Endothelial cell of umbilical vein (primary cell): ENCODE data around the gene TBC1D9B. TPM values are rescaled to one million over a fixed set of nuclear protein-coding genes. Genes with fewer than 3 reads are reported as not detected.

ENCODE experiments used
- BruUV-seq: library from RNA; stranded (reverse); fragments of 400-500 nt; replicated peaks from 2 replicates; lab custom pipeline; 2021; lab: Mats Ljungman, UMichigan
- CTCF ChIA-PET: fragments of 300-600, 350-600 bp; sonication (Branson Sonifier 250); formaldehyde crosslinking; loops from one replicate; lab custom pipeline; 2021; ENCODE audit warnings: antibody characterized with exemption, inconsistent platforms; lab: Charles Lee
- POLR2A ChIA-PET: fragments of 300-600, 350-600 bp; sonication (Branson Sonifier 250); formaldehyde crosslinking; loops from one replicate; lab custom pipeline; 2021; ENCODE audit warnings: antibody characterized with exemption, inconsistent platforms; lab: Charles Lee
- DNase-seq: peaks from one replicate; pipeline ENCODE4 v3.0.0-alpha.2; 2011; ENCODE audit warnings: low read depth, low spot score
- FAIRE-seq: peaks from 2 replicates; lab custom pipeline; 2011; peaks lifted over from hg19 to GRCh38; lab: Jason Lieb, UNC
- H2AFZ ChIP-seq: 2 replicates; pipeline ENCODE4 v1.6.0; 2012; ENCODE audit warnings: low read depth, low read length, control low read depth, inconsistent platforms
- H3K27ac ChIP-seq: 2 replicates; pipeline ENCODE4 v1.5.1; 2011; ENCODE audit warnings: low read depth, mild to moderate bottlenecking, control low read depth, low read length, moderate library complexity; ENCODE audit not compliant: insufficient read depth
- H3K27me3 ChIP-seq, 2 experiments: 2 replicates each; pipeline versions ENCODE4 v1.6.0 to v1.6.1; 2011; ENCODE audit warnings: low read length in 2 of 2, mixed read lengths in 1 of 2; ENCODE audit not compliant: control insufficient read depth in 2 of 2, insufficient read depth in 2 of 2
- H3K36me3 ChIP-seq, 2 experiments: 2 replicates in 1 of 2; 3 replicates in 1 of 2; pipeline ENCODE4 v1.5.1; 2011; ENCODE audit warnings: low read length in 2 of 2, mild to moderate bottlenecking in 1 of 2, moderate library complexity in 1 of 2; ENCODE audit not compliant: control insufficient read depth in 2 of 2, insufficient read depth in 2 of 2; ENCODE audit errors: extremely low read depth in 1 of 2
- H3K4me1 ChIP-seq: 3 replicates; pipeline ENCODE4 v1.5.1; 2011; ENCODE audit warnings: mild to moderate bottlenecking, low read length; ENCODE audit not compliant: control insufficient read depth, insufficient read depth; ENCODE audit errors: extremely low read depth
- H3K4me2 ChIP-seq: 2 replicates; pipeline ENCODE4 v1.6.1; 2011; ENCODE audit warnings: low read length, control low read depth, mixed read lengths; ENCODE audit not compliant: insufficient read depth
- H3K4me3 ChIP-seq, 3 experiments: fragments of 200-600 bp in 1 of 3; sonication (generic), shearing (Covaris generic) in 1 of 3; replicated peaks in 1 of 3; 2 replicates each; pipeline ENCODE4 v1.5.1; 2011 to 2016; ENCODE audit warnings: control low read depth in 3 of 3, low read length in 3 of 3, mild to moderate bottlenecking in 2 of 3, inconsistent platforms in 1 of 3, low read depth in 1 of 3, moderate library complexity in 1 of 3; ENCODE audit not compliant: insufficient read depth in 1 of 3
- H3K79me2 ChIP-seq: 2 replicates; pipeline ENCODE4 v1.6.0; 2012; ENCODE audit warnings: low read length, inconsistent platforms; ENCODE audit not compliant: control insufficient read depth, insufficient read depth
- H3K9ac ChIP-seq: replicated peaks from 2 replicates; pipeline ENCODE3; 2011; ENCODE audit warnings: low read length, control low read depth; ENCODE audit not compliant: insufficient read depth; ENCODE audit errors: extremely low read depth
- H3K9me1 ChIP-seq: replicated peaks from 3 replicates; pipeline ENCODE4 v1.6.0; 2011; ENCODE audit warnings: mild to moderate bottlenecking, low read length; ENCODE audit not compliant: control insufficient read depth, insufficient read depth; ENCODE audit errors: extremely low read depth
- H3K9me3 ChIP-seq: replicated peaks from 2 replicates; pipeline ENCODE4 v1.5.1; 2012; ENCODE audit warnings: low read length, inconsistent platforms; ENCODE audit not compliant: control insufficient read depth, insufficient read depth
- H4K20me1 ChIP-seq: replicated peaks from 2 replicates; pipeline ENCODE3; 2011; ENCODE audit warnings: mild to moderate bottlenecking, low read length; ENCODE audit not compliant: control insufficient read depth, insufficient read depth; ENCODE audit errors: extremely low read depth
- CTCF ChIP-seq, 2 donors: IDR thresholded peaks; 1 replicate in 1 of 2; 2 replicates in 1 of 2; pipeline ENCODE4 v1.5.1; 2011; ENCODE audit warnings: low read length in 2 of 2, mild to moderate bottlenecking in 2 of 2, moderate library complexity in 2 of 2, control low read depth in 1 of 2, inconsistent platforms in 1 of 2, low read depth in 1 of 2; ENCODE audit not compliant: insufficient read depth in 1 of 2; ENCODE audit errors: extremely low read depth in 1 of 2
- EZH2 ChIP-seq: IDR thresholded peaks from 2 replicates; pipeline ENCODE4 v1.6.1; 2012; ENCODE audit warnings: borderline replicate concordance, low read depth, mild to moderate bottlenecking, moderate library complexity, low read length, inconsistent platforms; ENCODE audit not compliant: severe bottlenecking
- FOS ChIP-seq: IDR thresholded peaks from 2 replicates; pipeline ENCODE4 v1.6.1; 2011; ENCODE audit warnings: mild to moderate bottlenecking, low read length, moderate library complexity, borderline replicate concordance; ENCODE audit not compliant: insufficient read depth
- GATA2 ChIP-seq: IDR thresholded peaks from 2 replicates; pipeline ENCODE4 v1.7.0; 2011; ENCODE audit warnings: low read depth, mild to moderate bottlenecking, moderate library complexity, mixed read lengths, low read length; ENCODE audit not compliant: insufficient read length, insufficient read depth
- JUN ChIP-seq: IDR thresholded peaks from 2 replicates; pipeline ENCODE4 v1.6.1; 2011; ENCODE audit warnings: borderline replicate concordance, low read depth; ENCODE audit not compliant: insufficient read length, insufficient read depth
- MAX ChIP-seq: IDR thresholded peaks from 2 replicates; pipeline ENCODE4 v1.6.1; 2011; ENCODE audit not compliant: insufficient read depth, insufficient read length
- MYC ChIP-seq: IDR thresholded peaks from one replicate; pipeline ENCODE4 v1.6.1; 2011; ENCODE audit warnings: mild to moderate bottlenecking, low read depth, low read length
- POLR2A ChIP-seq: IDR thresholded peaks from 2 replicates; pipeline ENCODE4 v1.6.1; 2012; ENCODE audit warnings: low read depth, mild to moderate bottlenecking, control low read depth, low read length
- POLR2AphosphoS5 ChIP-seq: IDR thresholded peaks from 2 replicates; pipeline ENCODE4 v1.6.1; 2012; ENCODE audit warnings: low read depth, mild to moderate bottlenecking, control low read depth, low read length, moderate library complexity; ENCODE audit not compliant: insufficient read depth
- dilution Hi-C: fragments of 300-500 bp; cut with MboI; formaldehyde crosslinking; loops from one replicate; pipeline ENCODE4 v1.15.0; 2019; ENCODE audit warnings: low sequenced_read_pairs; ENCODE audit not compliant: extremely low pct_ligation_motif_present
- intact Hi-C: fragments of 100-400 bp; cut with micrococcal nuclease; formaldehyde crosslinking; loops from one replicate; pipeline ENCODE4 v1.10.0; 2022
- polyA plus RNA-seq, 4 experiments: library from polyadenylated mRNA; depleted of rRNA in 3 of 4; stranded (reverse) in 3 of 4; unstranded in 1 of 4; fragments of >200 nt; gene quantifications; 2 replicates each; pipeline versions ENCODE4 v1.2.1 to v1.2.3, GENCODE V29; 2011 to 2012; ENCODE audit warnings: missing spikeins in 1 of 4
- total RNA-seq: library from RNA; stranded (reverse); gene quantifications from 2 replicates; pipeline ENCODE4 v1.2.3, GENCODE V29; 2021

The TBC1D9B gene
- total and polyA plus RNA-seq, 2 donors (not counting 3 experiments of a cell fraction or from before 2014, with no cell fraction given) = 82.8 to 150 TPM

DNA sequence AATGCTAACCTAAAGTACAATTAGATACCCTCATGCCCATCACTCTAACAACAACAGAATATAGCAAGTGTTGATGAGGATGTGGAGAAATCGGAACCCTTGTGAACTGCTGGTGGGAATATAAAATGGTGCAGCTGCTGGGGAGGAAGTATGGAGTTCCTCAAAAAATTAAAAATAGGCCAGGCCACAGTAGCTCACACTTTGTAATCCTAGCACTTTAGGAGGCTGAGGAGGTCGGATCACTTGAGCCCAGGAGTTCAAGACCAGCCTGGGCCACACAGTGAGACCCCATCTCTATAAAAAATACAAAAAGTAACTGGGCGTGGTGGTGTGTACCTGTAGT lies 31.1 kb downstream of the TBC1D9B start:
- dilution Hi-C loops (no loop called here), intact Hi-C loops (no loop called here)
- FAIRE-seq (no peak), DNase-seq (no peak)
- H3K36me3 ChIP-seq = peaks cover 4 to 64% of the 10 kb centered on the region in 2 experiments
- no peaks in the 10 kb centered on the region for H4K20me1 ChIP-seq
- H3K4me1 ChIP-seq = no peaks in the 10 kb centered on the region
- no peaks in the 10 kb centered on the region for H3K27me3 ChIP-seq
- H3K4me3 ChIP-seq = no peak overlapping the region
- no peak for TF ChIP-seq FOS
- no peak for TF ChIP-seq CTCF (IDR thresholded peaks at IDR 0.05; ENCODE audit: extremely low read depth in 1 of 2, insufficient read depth in 1 of 2, low read depth in 1 of 2, low read length in 2 of 2)
- no peak for TF ChIP-seq GATA2
- no peak for TF ChIP-seq POLR2A
- TF ChIP-seq JUN = no peak
- no peak for TF ChIP-seq MAX
- TF ChIP-seq POLR2AphosphoS5 = no peak
- no peak for TF ChIP-seq MYC
- TF ChIP-seq EZH2 = no peak
- no peak overlapping the region for H2AFZ ChIP-seq
- H3K27ac ChIP-seq = no peak overlapping the region
- no TSS peak for BruUV-seq
- H3K79me2 ChIP-seq = no peaks in the 10 kb centered on the region
- no peaks in the 10 kb centered on the region for H3K9me1 ChIP-seq
- H3K9ac ChIP-seq = no peak overlapping the region
- ChIA-PET CTCF (no interaction called here), POLR2A (no interaction called here)
- H3K4me2 ChIP-seq = no peak overlapping the region
- H3K9me3 ChIP-seq = no peaks in the 10 kb centered on the region
